NCI-H2227 (cell line): ENCODE results near the gene ZCCHC2.

ENCODE experiments used
- DNase-seq: peaks from one replicate; lab custom pipeline; 2025; ENCODE audit not compliant: unreplicated experiment; lab: John Stamatoyannopoulos, UW

The ZCCHC2 gene

DNA sequence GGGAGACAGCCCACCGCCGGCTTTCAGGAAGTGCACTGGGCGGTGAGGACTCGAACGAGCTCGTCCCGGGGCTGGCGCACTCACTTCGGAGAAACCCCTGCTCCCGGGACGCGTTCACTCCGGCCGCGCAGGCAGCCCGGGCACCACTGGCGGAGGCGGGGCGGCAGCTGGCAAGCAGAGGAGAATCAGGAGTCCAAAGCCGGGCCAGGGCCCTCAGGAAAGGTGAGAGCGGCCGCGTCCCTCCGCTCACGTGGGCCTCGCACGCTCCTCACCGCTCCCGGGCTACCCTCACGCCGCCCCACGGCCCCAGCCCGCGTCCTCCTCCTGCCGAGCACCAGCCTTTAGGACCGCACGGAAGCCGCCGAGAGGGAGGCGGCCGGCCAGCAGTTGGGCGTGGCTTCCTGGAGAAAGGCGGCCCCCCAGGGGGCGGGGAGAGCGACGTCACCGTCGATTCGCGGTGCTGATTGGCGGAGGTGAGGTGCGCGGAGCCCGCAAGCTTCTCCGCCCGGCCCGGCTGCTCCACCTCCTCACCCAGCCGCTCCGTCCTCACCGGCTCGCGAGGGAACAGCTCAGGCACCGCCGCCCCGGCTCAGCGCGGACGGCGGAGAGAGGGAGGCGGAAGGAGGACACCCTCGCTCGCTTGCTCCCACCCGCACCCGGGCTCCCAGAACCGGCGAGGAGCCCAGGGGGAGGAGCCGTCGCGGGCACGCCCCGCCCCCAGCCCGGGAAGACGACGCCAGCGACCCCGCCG lies at the start of gene ZCCHC2:
ZCCHC2 (plus strand) TSS at position 522 of the 751 bp plus-strand sequence. CDS start 400 bp downstream, outside the sequence.
- DNase-seq: peak; percentile 98

DNA sequence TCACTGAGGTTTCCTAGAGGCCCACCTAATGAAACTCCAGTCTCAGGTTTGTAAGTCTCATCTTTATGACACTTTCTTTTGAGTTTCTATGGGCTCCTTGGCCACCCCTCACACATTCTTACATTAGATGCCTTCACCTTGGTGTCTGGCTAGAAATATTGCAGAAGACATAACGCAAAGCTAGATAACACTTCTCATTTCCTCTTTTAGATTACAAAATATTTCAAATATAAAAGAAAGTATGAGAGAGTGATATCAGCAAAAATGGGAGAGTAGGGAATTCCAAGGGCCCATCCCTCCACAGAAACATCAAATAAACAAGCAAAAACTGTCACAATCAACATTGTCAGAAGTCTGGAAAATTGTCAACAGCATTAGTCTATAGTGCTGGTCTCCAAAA lies 43.3 kb upstream of the ZCCHC2 start:
- no peak for DNase-seq

DNA sequence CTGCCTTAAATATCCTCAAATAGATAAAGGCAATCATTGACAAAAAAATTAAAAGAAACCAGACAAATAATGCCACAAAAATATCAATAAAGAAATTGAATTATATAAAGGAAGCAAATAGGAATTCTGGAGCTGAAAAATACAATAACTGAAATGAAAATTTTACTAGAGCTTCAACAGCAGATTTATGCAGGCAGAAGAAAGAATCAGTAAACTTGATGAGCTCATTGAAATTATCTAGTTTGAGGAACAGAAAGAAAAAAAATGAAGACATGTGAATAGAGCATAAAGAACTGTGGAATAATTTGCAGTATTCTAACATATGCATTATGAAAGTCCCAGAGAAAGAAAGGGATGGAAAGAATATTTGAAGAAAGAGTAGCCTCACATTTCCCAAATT lies 41.9 kb upstream of the ZCCHC2 start:
- no peak for DNase-seq

DNA sequence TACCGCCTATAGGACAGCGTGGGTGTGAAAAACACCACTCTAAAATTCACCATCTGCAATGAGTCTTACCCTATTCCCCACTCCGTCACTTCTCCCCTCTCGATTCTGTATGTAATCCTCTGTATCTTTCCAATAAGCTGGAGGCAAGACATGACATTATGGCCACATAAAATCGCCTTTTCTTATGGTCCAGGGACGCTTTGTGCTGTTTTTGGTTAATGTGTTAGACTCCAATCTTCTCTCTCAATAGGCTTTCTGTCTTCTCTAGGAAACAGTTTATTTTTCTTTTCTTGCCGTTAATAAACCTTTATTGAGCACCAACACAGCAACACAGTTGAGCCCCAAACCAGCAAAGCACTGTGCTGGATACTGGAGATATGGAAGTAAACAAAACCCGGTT lies 37.9 kb upstream of the ZCCHC2 start:
- no peak for DNase-seq

- no peak for DNase-seq
Measured at GRCh38 chr18:62485684-62486083, 37.1 kb upstream of the ZCCHC2 start.

GRCh38 chr18:62486290-62486964 lies 36.4 kb upstream of the ZCCHC2 start:
- no peak for DNase-seq

GRCh38 chr18:62487161-62487560 lies 35.7 kb upstream of the ZCCHC2 start:
- DNase-seq: no peak

DNA sequence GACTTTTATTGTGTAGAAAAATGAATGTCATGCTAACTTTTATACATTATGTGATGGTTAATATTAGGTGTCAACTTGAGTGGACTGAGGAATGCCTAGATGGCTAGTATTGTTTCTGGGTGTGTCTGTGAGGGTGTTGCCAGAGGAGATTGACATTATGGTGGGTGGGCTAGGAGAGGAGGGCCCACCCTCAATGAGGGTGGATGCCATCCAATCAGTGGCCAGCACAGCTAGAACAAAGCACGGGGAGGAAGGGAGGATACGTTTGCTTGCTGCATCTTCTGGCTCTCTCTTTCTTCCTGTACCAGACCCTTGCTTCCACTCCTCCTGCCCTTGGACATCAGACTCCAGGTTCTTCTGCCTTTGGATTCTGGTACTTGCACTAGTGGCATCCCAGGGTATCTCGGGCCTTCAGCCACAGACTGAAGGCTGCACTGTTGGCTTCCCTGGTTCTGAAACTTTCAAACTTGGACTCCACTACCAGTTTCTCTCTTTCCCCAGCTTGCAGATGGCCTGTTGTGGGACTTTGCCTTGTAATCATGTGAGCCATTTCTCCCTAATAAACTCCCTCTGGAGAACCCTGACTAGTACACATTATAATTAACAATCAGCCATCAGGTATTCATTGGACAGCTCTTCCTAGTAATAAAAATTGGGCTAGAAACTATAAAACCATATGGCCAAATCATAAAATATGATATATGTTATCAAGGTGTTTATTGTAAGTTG lies 31.7 kb upstream of the ZCCHC2 start:
- DNase-seq: no peak

DNA sequence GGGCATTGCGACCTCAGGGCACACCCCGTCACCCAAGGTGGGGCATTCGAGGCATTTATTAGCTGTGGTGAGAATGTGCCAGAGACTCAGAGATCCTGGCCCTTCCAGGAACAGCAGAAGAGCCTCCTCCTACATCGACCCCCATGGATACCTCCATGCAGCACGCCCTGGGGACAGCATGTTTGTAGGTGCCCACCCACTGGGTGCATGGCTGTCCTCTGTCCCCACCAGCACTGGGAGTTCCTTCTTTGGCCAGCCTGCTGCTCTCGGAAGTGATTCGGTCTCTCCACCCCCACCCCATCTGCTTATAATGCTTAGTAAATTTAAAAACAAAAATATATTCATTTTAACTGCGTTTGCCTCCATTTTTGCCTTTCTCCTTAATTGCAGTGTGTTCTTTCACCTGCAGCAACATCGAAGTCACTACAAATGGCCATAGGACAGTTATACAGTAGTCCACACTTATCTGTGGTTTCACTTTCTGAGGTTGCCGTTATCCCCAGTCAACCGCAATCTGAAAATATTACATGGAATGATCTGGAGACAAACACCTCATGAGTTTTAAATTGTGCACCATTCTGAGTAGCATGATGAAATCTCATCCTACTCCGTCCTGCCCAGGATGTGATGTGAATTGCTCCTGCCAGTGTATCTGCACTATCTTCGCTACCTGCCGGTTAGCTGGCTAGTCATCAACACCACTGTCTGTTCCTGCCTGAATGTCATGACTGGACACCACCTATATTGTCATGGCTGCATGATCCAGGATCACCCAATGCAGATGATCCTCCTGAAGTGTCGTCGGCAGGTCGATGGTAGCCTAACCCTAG lies 29.6 kb upstream of the ZCCHC2 start:
- DNase-seq: no peak

DNA sequence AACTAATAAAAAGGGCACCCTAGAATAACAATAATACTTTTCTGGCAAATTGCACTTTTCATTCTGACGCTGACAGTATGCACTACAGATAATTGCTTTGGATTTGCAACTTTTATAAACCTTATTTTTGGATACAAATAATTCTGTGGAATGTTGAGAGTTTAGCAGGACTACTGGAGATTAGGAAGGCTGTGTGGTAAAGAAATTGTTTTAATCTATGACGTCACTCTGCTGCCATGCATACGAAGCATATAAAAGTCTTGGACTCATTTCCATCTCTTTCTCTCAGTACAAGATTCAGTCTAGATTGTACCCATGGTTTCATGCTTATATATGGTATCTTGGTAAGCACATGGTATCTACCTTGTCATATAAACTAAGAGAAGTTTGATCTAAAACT lies 28.1 kb upstream of the ZCCHC2 start:
- no peak for DNase-seq

DNA sequence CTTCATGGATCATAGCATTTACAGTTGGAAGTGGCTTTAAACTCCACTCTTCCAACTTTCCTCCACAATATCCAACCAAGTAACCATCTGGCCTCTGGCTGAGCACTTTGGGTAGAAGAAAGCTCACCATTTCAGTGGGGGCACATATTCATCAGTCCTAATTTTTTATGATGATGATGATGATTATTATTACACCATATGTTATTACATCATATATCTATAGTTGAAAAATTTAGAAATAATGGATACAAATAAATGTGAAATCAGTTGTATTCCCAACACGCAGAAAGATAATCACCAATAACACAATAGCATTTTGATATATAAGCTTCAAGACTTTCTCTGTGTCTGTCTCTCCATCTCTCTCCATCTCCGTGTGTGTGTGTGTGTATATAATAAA lies 26.6 kb upstream of the ZCCHC2 start:
- DNase-seq: no peak

DNA sequence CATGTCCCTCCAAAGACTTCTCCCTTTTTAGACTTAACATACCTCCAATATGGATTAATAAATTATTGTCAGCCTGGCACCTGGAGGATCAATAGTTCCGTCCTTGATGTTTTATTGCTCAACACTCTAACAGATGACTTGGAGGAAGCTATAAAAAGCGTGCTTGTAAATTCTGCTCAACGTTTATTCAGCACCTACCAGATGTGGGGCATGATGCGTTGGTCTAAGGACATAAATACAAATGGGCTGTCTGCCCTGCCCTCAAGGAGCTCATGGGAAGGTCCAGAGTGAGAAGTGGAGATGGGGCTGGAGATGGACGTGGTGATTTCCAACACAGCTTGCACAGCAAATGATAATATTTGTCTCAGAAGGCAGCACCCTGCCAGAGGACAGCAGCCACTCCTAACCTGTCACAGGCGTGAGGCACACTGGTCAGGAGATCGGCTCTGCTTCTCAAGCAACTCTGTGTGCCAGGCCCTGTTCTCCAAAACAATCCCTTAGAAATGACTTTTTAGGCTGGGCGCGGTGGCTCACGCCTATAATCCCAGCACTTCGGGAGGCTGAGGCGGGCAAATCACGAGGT lies 25.5 kb upstream of the ZCCHC2 start:
- DNase-seq: no peak

DNA sequence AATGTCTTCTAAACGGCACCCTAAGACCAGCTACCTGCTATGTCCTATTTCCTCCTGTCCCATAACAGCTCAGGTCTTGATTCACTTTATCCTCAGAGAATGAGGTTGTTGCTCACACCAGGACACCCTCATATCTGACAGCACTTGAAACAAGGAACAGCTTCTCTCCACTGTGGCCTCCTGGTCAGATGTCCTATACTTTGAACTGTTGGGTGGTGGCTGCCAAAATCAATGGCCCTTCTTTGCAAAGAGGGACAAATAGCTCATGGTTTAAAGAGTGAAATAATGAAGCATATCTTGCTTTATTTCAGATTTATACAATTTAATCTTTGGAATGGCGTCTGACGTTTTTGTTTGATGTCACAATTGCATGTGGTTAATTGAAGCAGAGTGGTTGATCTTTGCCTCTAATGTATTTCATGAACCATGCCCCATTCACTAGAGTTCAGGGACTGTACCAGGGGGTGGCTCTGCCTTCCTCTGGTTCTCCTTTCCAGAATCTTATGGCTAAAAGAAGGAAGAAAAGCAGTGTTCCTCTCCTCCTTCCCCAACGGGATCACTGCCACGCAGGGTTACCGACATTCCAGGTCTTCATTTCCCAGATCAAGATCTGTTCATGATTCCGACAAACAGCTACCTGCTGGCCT lies 24.1 kb upstream of the ZCCHC2 start:
- DNase-seq: no peak

GRCh38 chr18:62499263-62499650 lies 23.6 kb upstream of the ZCCHC2 start:
- no peak for DNase-seq

GRCh38 chr18:62500174-62500573 lies 22.7 kb upstream of the ZCCHC2 start:
- DNase-seq: no peak

- DNase-seq: no peak
Measured at GRCh38 chr18:62500966-62501591, 21.7 kb upstream of the ZCCHC2 start.

DNA sequence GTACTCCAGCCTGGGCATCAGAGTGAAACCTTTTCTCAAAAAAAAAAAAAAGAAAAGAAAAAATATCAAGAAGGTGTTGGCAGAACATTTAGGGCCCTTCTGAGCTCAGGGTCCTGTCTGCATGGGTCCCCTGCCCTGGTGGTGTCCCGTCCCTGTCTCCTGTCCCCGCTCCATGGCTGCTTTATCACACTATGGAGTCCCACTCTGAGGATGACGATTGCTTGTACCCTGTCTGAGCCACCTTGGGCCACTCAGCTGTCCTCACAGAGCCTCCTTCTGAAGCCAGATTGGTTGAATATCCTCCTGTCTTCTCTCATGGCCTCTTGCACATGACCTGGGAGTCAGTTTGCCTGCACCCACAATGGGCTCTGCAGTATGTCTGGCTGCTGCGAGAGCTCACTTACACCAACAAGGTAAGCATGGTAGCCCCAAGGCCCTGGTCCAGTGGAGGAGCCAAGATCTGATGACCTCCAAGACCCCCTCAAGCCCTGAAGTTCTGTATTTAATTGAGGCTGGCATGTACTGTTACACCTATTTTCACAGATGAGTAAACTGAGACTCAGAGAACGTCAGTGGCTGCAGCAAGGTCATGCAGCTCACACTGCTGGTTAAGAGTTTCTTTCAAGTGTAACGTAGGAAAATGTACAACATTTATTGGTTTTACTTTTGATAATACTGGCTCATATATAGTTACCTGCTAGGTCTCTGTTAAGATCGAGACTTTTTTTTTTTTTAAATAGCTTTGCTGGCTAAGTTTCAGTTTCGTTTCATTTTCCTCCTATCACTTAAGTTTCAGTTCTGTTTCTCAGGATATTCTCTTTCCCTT lies 16.9 kb upstream of the ZCCHC2 start:
- DNase-seq: no peak

DNA sequence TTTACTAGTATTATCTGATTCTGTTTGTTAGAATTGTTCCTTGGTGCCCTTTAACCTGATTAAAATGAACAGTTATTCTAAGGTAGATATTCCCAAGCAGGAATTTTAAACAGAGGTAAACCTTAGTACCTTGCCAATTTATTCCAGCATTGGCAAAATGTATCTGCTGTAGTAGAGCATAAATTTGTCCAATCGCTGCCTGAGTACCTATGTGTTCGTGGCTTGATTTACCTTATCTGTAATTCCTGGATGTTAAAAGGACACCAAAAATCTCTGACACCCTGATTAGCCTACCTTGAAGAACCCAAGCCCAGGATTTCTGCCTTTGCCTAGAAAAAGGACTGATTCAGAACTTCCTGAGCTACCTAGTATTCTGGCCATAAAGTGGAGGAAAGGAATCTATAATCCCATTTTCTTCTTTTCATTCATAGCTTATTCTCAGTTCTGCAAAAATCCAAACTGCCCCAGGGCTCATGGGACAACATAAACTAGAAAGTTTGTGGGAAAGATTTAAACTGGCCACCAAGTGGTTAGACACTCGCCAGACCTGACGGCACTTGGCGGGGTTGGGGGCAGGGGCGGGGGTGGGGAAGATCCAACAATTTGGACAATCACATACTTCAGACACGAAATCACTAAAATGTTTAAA lies 16.2 kb upstream of the ZCCHC2 start:
- no peak for DNase-seq
